Neuronal stem cell (in vitro differentiated cells): ENCODE data around the gene LCN6.

Source experiments
- DNase-seq: peaks from one replicate; pipeline ENCODE4 v3.0.0-alpha.2; 2013; ENCODE audit warnings: low spot score
- H2AFZ ChIP-seq: one replicate; pipeline ENCODE4 v1.6.1; 2013; ENCODE audit warnings: mild to moderate bottlenecking, low read length, inconsistent platforms
- H2AK5ac ChIP-seq: 2 replicates; pipeline ENCODE4 v1.6.1; 2013; ENCODE audit warnings: low read depth, mild to moderate bottlenecking, inconsistent platforms, low read length, moderate library complexity, mixed read lengths
- H2BK120ac ChIP-seq: 2 replicates; pipeline ENCODE4 v1.6.1; 2013; ENCODE audit warnings: low read depth, mild to moderate bottlenecking, inconsistent platforms, low read length, moderate library complexity, mixed read lengths
- H2BK12ac ChIP-seq: one replicate; pipeline ENCODE4 v1.6.1; 2013; ENCODE audit warnings: low read length, inconsistent platforms
- H2BK15ac ChIP-seq: 2 replicates; pipeline ENCODE4 v1.6.1; 2013; ENCODE audit warnings: mild to moderate bottlenecking, low read length, inconsistent platforms, mixed read lengths
- H2BK5ac ChIP-seq: one replicate; pipeline ENCODE4 v1.6.1; 2013; ENCODE audit warnings: inconsistent platforms, mild to moderate bottlenecking, low read length, moderate library complexity
- H3K14ac ChIP-seq: one replicate; pipeline ENCODE4 v1.6.1; 2013; ENCODE audit warnings: low read length, inconsistent platforms
- H3K18ac ChIP-seq: 2 replicates; pipeline ENCODE4 v1.6.1; 2013; ENCODE audit warnings: low read length, inconsistent platforms
- H3K23ac ChIP-seq: 2 replicates; pipeline ENCODE4 v1.6.1; 2013; ENCODE audit warnings: low read depth, mild to moderate bottlenecking, mixed read lengths, low read length, inconsistent platforms; ENCODE audit not compliant: poor library complexity
- H3K27ac ChIP-seq: replicated peaks from 3 replicates; pipeline ENCODE4 v1.5.1; 2013; ENCODE audit warnings: low read length, inconsistent platforms
- H3K27me3 ChIP-seq, 3 experiments: 2 replicates each; pipeline ENCODE4 v1.6.1; 2013; ENCODE audit warnings: low read length in 3 of 3, mild to moderate bottlenecking in 2 of 3, inconsistent platforms in 1 of 3, low read depth in 1 of 3, mixed read lengths in 1 of 3, moderate library complexity in 1 of 3; ENCODE audit not compliant: control insufficient read depth in 3 of 3, insufficient read depth in 3 of 3
- H3K36me3 ChIP-seq, 2 donors: replicated peaks in 1 of 2; 2 replicates each; pipeline ENCODE4 v1.6.1; 2013; ENCODE audit warnings: low read length in 2 of 2; ENCODE audit not compliant: control insufficient read depth in 2 of 2, insufficient read depth in 2 of 2
- H3K4ac ChIP-seq: 2 replicates; pipeline ENCODE4 v1.6.1; 2013; ENCODE audit warnings: inconsistent platforms, mild to moderate bottlenecking, low read length, moderate library complexity
- H3K4me1 ChIP-seq, 2 donors: 1 replicate in 1 of 2; 2 replicates in 1 of 2; pipeline ENCODE4 v1.6.1; 2013; ENCODE audit warnings: low read length in 2 of 2, low read depth in 1 of 2; ENCODE audit not compliant: control insufficient read depth in 2 of 2, insufficient read depth in 1 of 2
- H3K4me2 ChIP-seq: one replicate; pipeline ENCODE4 v1.6.1; 2013; ENCODE audit warnings: mild to moderate bottlenecking, low read length, inconsistent platforms; ENCODE audit not compliant: insufficient read depth, poor library complexity, severe bottlenecking
- H3K4me3 ChIP-seq, 2 donors: 2 replicates each; pipeline ENCODE4 v1.5.1; 2013; ENCODE audit warnings: low read length in 2 of 2, mild to moderate bottlenecking in 2 of 2, inconsistent platforms in 1 of 2, moderate library complexity in 1 of 2
- H3K79me1 ChIP-seq: one replicate; pipeline ENCODE4 v1.6.1; 2013; ENCODE audit warnings: low read depth, mild to moderate bottlenecking, inconsistent platforms, low read length, moderate library complexity
- H3K9ac ChIP-seq: one replicate; pipeline ENCODE4 v1.6.1; 2013; ENCODE audit warnings: mild to moderate bottlenecking, low read depth, low read length, inconsistent platforms; ENCODE audit not compliant: poor library complexity
- H3K9me3 ChIP-seq, 2 donors: replicated peaks in 1 of 2; 2 replicates each; pipeline versions ENCODE3 to v1.6.1; 2013; ENCODE audit warnings: low read length in 2 of 2, mild to moderate bottlenecking in 2 of 2, inconsistent platforms in 1 of 2, low read depth in 1 of 2, mixed read lengths in 1 of 2, moderate library complexity in 1 of 2; ENCODE audit not compliant: control insufficient read depth in 2 of 2, insufficient read depth in 1 of 2
- H4K8ac ChIP-seq: one replicate; pipeline ENCODE4 v1.6.1; 2013; ENCODE audit warnings: low read depth, mild to moderate bottlenecking, inconsistent platforms, low read length, moderate library complexity
- H4K91ac ChIP-seq: one replicate; pipeline ENCODE4 v1.6.1; 2013; ENCODE audit warnings: low read length, low read depth, mild to moderate bottlenecking, inconsistent platforms; ENCODE audit not compliant: poor library complexity
- WGBS, 2 donors: extraction: QIAGEN DNeasy Blood & Tissue Kit; methylation state at CpG; one replicate each; pipeline ENCODE4 v1.1.7; 2013; ENCODE audit warnings: missing lambda C conversion rate in 2 of 2, mixed read lengths in 1 of 2; ENCODE audit not compliant: insufficient read length in 2 of 2, insufficient replicate concordance in 1 of 2; ENCODE audit errors: extremely low coverage in 2 of 2; 5-methylcytosine and 5-hydroxymethylcytosine counted together

The LCN6 gene

GRCh38 chr9:136729926-136730325 is 18.4 kb downstream of the LCN6 start:
- Histone ChIP-seq H2AK5ac (no peak overlapping the region), H3K14ac (no peak overlapping the region), H3K4me2 (no peak overlapping the region), H2BK12ac (no peak overlapping the region), H3K4ac (no peak overlapping the region), H3K23ac (peak overlapping the region; percentile 20), H3K4me3 (no peak overlapping the region), H3K36me3 (peaks cover 16 to 21% of the 10 kb centered on the region in 2 donors), H2BK120ac (no peak overlapping the region), H3K18ac (no peak overlapping the region), H3K27ac (no peak overlapping the region), H3K4me1 (peaks cover 13 to 24% of the 10 kb centered on the region in 2 donors), H2AFZ (no peak overlapping the region), H3K27me3 (peaks cover 0 to 14% (median 13%) of the 10 kb centered on the region in 3 experiments), H4K91ac (no peak overlapping the region), H3K79me1 (peaks cover 16% of the 10 kb centered on the region), H2BK15ac (no peak overlapping the region), H3K9ac (no peak overlapping the region), H4K8ac (no peak overlapping the region), H3K9me3 (peaks cover 0 to 3% of the 10 kb centered on the region in 2 donors), H2BK5ac (no peak overlapping the region)
- WGBS, 2 donors = no CpG with 5 or more reads among the region's 8 CpGs
- no peak for DNase-seq

- peaks cover 16% of the 10 kb centered on the region for H3K79me1 ChIP-seq
- no peak overlapping the region for H3K27ac ChIP-seq
- peaks cover 21 to 28% of the 10 kb centered on the region in 2 donors for H3K36me3 ChIP-seq
- H3K4me2 ChIP-seq = peak overlapping the region; percentile 99
- H3K4me3 ChIP-seq = peak overlapping the region; percentile 93 to 99
- H2AK5ac ChIP-seq = peak overlapping the region; percentile 6
- peaks cover 0 to 14% (median 8%) of the 10 kb centered on the region in 3 experiments for H3K27me3 ChIP-seq
- no peak overlapping the region for H3K4ac ChIP-seq
- peak overlapping the region; percentile 61 for H3K23ac ChIP-seq
- H2BK12ac ChIP-seq = no peak overlapping the region
- DNase-seq = no peak
- no peak overlapping the region for H3K9ac ChIP-seq
- WGBS, 2 donors = no CpG with 5 or more reads among the region's 7 CpGs
- H3K18ac ChIP-seq = peak overlapping the region; percentile 98
- peak overlapping the region; percentile 9 for H2BK5ac ChIP-seq
- no peak overlapping the region for H4K91ac ChIP-seq
- H2BK15ac ChIP-seq = peak overlapping the region; percentile 27
- H4K8ac ChIP-seq = no peak overlapping the region
- no peak overlapping the region for H2BK120ac ChIP-seq
- no peak overlapping the region for H3K14ac ChIP-seq
- peak overlapping the region; percentile 98 for H2AFZ ChIP-seq
- peaks cover 13 to 24% of the 10 kb centered on the region in 2 donors for H3K4me1 ChIP-seq
- H3K9me3 ChIP-seq = peaks cover 0 to 3% of the 10 kb centered on the region in 2 donors
Measured at GRCh38 chr9:136729144-136729543, 19.2 kb downstream of the LCN6 start.

GRCh38 chr9:136728548-136729123 is 19.7 kb downstream of the LCN6 start:
- Histone ChIP-seq H3K4me2 (peak overlapping the region; percentile 99), H3K4ac (peak overlapping the region; percentile 38)

GRCh38 chr9:136728080-136728547 is 20.2 kb downstream of the LCN6 start:
- H3K9me3 ChIP-seq = peaks cover 0 to 3% of the 10 kb centered on the region in 2 donors
- peak overlapping the region; percentile 76 for H3K14ac ChIP-seq
- DNase-seq = peak; percentile 78
- peak overlapping the region; percentile 26 for H4K8ac ChIP-seq
- H3K79me1 ChIP-seq = peaks cover 15% of the 10 kb centered on the region
- H2BK15ac ChIP-seq = peak overlapping the region; percentile 8
- peaks cover 31 to 39% of the 10 kb centered on the region in 2 donors for H3K36me3 ChIP-seq
- H3K27ac ChIP-seq = no peak overlapping the region
- peak overlapping the region; percentile 98 for H3K9ac ChIP-seq
- peak overlapping the region; percentile 100 for H3K23ac ChIP-seq
- H3K4ac ChIP-seq = peak overlapping the region; percentile 53
- H3K4me3 ChIP-seq = peak overlapping the region; percentile 93 to 99
- peaks cover 13 to 24% of the 10 kb centered on the region in 2 donors for H3K4me1 ChIP-seq
- peak overlapping the region; percentile 49 for H2BK12ac ChIP-seq
- H3K4me2 ChIP-seq = peak overlapping the region; percentile 99
- H2BK5ac ChIP-seq = peak overlapping the region; percentile 9
- H3K18ac ChIP-seq = peak overlapping the region; percentile 98
- peak overlapping the region; percentile 85 for H2AK5ac ChIP-seq
- no peak overlapping the region for H4K91ac ChIP-seq
- peaks cover 0 to 14% (median 0%) of the 10 kb centered on the region in 3 experiments for H3K27me3 ChIP-seq
- H2AFZ ChIP-seq = peak overlapping the region; percentile 98
- no CpG with 5 or more reads among the region's 66 CpGs for WGBS, 2 donors
- no peak overlapping the region for H2BK120ac ChIP-seq

More at GRCh38 chr9:136728548-136729123, 19.7 kb downstream of the LCN6 start:
- H3K79me1 ChIP-seq = peaks cover 14% of the 10 kb centered on the region
- H3K14ac ChIP-seq = peak overlapping the region; percentile 76
- no peak overlapping the region for H3K27ac ChIP-seq
- H2BK15ac ChIP-seq = peak overlapping the region; percentile 8
- H4K91ac ChIP-seq = no peak overlapping the region
- H3K27me3 ChIP-seq = peaks cover 0 to 14% (median 3%) of the 10 kb centered on the region in 3 experiments
- H2BK12ac ChIP-seq = peak overlapping the region; percentile 49
- H2BK5ac ChIP-seq = peak overlapping the region; percentile 9
- peaks cover 26 to 34% of the 10 kb centered on the region in 2 donors for H3K36me3 ChIP-seq
- H3K4me3 ChIP-seq = peak overlapping the region; percentile 93 to 99
- peak overlapping the region; percentile 100 for H3K23ac ChIP-seq
- peaks cover 13 to 24% of the 10 kb centered on the region in 2 donors for H3K4me1 ChIP-seq
- H3K9ac ChIP-seq = peak overlapping the region; percentile 97
- peak overlapping the region; percentile 98 for H2AFZ ChIP-seq
- no peak for DNase-seq
- H2BK120ac ChIP-seq = no peak overlapping the region
- peak overlapping the region; percentile 6 for H2AK5ac ChIP-seq
- peak overlapping the region; percentile 26 for H4K8ac ChIP-seq
- peaks cover 0 to 3% of the 10 kb centered on the region in 2 donors for H3K9me3 ChIP-seq
- WGBS, 2 donors = no CpG with 5 or more reads among the region's 53 CpGs
- H3K18ac ChIP-seq = peak overlapping the region; percentile 98
